Measurements from ENCODE around the gene TMEM214.

TMEM214 gene

GRCh38 chr2:27032495-27033252, at the start of gene TMEM214:
TSS of gene TMEM214 (plus strand) at chr2:27032965. CDS start at chr2:27033016, 51 bp downstream.
- no peak for TF ChIP-seq CTCF (IDR thresholded peaks at IDR 0.05)

- no peak for TF ChIP-seq CTCF (IDR thresholded peaks at IDR 0.05)
These were observed 49.0 kb upstream of the TMEM214 start for GRCh38 chr2:26983746-26984145.

- TF ChIP-seq CTCF (IDR thresholded peaks at IDR 0.05): no peak
These were observed 47.0 kb upstream of the TMEM214 start for GRCh38 chr2:26985807-26986206.

- no peak for TF ChIP-seq CTCF (IDR thresholded peaks at IDR 0.05)
These were observed 46.2 kb upstream of the TMEM214 start for GRCh38 chr2:26986576-26986975.

- TF ChIP-seq CTCF (IDR thresholded peaks at IDR 0.05): no peak
These were observed 44.5 kb upstream of the TMEM214 start for GRCh38 chr2:26988058-26988860.

GRCh38 chr2:26989156-26989555, 43.6 kb upstream of the TMEM214 start:
- TF ChIP-seq CTCF (IDR thresholded peaks at IDR 0.05): no peak

GRCh38 chr2:26991717-26992116, 41.0 kb upstream of the TMEM214 start:
- TF ChIP-seq CTCF (IDR thresholded peaks at IDR 0.05): no peak
